Measurements from ENCODE around the gene TMEM11.
"Not testable (repeated sequence)": the region's sequence is repeated elsewhere in the genome, so short reads cannot be mapped to it uniquely, and the experiment has no call there.

The TMEM11 gene

DNA sequence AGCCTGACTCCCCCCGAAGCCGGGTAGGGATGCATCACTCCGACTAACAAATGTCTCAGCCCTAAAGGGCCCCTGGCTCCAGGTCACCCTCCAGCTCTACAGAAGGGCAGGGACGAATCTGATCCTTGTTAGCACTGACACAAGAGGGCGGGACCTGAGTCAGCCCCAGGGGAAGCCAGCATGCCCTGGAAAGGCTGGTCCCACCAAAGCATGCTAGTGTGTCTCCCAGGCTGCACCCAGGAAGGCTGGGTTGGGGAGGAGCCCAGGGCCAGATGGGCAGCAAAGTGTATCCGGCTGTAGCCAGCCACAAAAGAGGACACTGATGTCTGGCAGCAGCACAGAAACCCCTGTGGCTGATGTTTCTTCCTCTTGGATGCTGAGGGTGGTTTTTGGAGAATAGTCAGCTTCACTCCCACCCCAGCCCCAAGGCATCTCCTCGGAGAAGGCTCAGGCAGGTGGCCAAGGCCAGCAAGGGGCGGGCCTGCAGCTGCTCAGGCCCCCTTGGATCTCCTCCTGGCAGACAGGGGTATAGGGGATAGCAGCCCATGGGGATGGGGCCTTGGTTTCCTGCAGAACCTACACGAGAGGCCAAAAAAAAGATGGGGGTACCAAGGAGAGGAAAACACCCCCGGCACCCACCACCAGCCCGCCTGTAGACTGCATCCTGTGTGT is 28.2 kb upstream of the TMEM11 start:
- no peak for DNase-seq (ENCODE audit: low read depth in 3 of 3)

DNA sequence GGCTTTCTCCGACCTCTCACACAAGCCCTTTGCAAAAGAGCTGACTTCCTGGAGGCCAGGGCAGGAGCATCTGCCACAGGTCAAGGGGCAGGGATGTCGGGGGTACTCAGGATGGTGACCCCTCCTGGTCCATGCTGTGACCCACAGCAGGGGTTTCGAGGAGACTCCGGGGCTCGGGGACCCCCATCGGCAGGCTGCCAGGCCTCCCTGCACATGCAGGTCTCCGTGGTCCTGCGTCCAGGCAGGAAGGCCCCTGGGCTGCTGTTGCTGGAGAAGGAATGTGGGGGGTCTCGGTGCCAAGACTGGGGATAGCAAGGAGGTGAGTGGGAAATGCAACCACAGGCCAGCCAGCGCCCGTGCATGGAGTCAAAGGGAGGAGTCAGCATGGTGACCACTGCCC is 27.6 kb upstream of the TMEM11 start:
- DNase-seq (ENCODE audit: low read depth in 3 of 3): no peak

DNA sequence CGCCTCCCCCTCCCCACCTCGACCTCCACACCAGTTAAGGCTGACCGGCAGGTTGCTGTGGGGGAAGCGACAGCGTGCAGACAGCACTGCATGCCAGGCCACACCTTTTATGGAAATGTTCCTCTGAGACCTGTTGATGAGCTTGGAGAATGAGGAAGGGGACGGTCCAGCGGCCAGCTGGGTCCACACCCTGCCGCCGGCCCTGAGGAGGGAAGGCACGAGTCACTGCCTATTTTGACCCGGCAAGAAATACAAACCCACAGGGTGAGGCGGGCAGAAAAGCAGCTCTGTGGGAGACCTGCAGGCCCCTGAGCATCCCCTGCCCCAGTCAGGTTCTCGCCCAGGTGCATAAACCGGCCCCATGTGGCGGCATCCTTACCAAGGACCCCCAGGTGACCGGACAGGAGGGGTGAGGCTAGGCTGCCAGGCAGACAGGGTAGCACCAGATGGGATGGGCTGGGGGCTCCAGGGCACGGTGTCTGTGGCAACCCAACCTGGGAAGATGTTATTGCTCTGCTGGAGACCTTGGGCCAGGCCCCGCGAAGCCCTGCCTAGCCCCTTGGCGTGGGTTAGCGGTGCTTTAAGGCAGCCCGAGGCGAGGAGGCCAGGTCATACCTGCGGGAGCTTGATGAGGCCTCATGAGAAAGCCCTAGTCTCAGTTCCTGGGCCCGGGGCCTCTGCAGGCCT is 26.6 kb upstream of the TMEM11 start:
- no peak for DNase-seq (ENCODE audit: low read depth in 3 of 3)

DNA sequence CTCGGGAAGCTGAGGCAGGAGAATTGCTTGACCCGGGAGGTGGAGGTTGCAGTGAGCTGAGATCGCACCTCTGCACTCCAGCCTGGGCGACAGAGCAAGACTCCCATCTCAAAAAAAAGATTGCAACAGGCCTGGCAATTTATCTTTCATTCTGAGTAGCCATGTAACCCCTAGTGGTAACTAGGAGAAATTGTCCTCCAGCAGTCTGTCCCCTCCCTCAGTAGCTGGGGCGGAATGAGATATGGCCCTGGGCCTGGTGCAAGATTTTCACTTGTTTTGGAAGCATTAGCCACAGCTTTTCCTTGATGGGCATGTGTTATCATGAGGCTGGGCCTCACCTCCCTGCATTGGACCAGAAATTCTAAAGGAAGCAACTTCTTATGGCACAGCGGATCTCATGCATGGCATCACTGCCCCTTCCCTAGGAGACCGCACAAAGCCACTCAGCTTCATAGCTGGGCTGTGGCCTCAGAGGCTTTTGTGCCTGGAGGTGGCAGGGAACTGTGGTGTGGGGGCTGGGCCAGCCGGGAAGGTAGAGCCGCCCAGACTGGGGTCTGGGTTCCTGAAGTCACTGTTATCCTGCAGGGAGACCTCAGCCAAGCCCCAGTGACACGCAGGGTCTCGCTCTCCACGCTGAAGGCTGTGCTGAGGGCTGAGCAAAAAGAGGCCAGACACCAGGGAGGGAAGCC is 25.9 kb upstream of the TMEM11 start:
- DNase-seq (ENCODE audit: low read depth in 3 of 3): no peak

DNA sequence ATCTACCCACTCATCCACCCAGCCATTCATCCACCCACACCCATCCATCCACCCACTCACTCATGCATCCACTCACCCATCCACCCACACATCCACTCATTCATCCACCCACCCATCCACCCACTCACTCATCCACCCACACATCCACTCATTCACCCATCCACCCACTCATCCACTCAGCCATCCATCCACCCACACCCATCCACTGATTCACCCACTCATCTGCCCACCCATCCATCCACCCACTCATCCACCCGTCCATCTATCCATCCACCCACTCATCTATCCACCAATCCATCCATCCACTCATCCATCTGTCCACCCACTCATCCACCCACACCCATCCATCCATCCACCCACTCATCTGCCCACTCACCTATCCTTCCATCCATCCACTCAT is 22.0 kb upstream of the TMEM11 start:
- DNase-seq (ENCODE audit: low read depth in 3 of 3): no peak

DNA sequence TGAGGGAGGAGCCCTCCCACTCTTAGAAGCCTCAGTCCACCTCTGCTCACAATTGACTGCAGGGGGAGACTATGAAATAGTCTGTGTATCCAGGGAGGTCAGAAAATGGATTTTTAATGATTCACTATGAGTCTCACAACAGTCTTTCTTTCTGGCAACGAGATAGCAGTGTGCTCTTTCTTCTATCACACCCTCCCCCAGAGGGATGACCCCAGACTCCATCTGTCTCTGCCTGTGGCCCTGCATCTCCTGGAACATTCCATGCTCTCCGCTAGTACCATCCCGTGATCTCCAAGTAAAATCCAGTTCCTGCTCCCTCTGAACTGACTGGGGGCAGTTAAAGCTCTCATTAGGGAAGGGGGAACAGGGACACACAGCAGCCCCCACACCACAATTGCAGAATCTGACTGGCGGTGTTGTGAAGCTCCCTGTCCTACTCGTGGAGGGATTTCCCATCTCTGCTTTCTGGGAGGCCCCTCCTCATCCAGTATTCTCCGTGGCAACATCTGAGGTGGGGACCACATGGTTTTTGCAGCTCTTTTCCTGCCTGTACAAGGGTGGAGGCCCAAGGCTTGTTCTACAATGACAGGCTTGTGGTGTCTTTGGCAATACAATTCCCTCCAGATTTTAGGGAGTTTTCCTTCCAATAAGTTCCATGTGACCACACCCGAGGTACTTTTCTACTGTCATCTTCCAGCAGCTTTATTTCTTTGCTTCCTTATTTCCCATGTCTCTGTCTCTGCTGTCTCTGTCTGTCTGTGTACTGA is 19.8 kb upstream of the TMEM11 start:
- no peak for DNase-seq (ENCODE audit: low read depth in 3 of 3)

DNA sequence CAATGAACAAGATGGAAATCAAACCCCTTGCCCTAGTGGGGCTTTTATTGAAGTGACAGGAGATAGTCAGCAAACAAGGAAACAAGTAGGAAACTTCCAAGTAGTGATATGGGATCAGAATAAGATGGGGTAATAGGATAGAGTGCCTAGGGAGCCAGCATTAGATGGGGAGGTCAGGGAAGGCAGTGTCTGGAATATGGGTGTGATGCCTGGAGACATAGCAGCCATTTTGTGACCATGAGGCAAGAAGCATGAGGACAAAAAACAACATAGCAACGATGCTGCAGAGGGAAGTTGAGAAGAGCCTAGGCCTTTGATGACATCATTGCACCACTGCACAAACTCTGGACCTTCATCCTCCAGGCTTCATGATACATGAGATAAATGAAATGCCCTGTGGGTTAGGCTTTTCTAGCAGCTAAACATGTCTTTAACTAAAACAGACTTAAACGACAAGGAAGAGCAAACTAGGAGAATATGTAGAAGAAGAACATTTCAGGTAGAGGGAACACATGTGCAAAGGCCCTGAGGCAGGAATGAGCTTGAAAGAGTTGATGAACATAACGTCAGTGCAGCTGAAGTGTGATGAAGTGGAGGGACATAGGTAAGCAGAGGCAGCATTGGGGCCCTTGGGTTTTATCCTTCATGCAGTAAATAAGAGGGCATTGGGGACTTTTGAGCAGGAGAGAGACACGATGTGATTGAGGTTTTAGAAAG is 18.2 kb upstream of the TMEM11 start:
- DNase-seq (ENCODE audit: low read depth in 3 of 3): no peak

DNA sequence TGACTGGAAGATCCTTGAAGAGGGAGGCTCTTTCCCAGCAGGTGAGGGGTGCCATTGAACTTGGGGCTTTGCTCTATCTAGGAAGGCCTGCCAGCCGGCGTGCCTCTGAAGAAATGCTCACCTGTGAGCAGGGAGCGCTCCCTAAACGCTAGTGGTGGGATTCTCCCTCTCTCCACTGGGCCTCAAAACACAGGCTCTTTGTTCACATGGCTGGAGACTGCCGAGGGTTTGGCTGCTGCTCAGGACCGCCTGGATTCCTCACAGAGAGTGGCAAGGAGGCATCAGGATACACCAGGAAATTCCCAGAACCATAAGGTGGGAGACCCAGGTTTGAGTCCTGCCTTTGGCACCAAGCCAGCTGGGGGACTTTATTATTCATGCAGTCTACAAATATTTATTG is 17.6 kb upstream of the TMEM11 start:
- no peak for DNase-seq (ENCODE audit: low read depth in 3 of 3)

DNA sequence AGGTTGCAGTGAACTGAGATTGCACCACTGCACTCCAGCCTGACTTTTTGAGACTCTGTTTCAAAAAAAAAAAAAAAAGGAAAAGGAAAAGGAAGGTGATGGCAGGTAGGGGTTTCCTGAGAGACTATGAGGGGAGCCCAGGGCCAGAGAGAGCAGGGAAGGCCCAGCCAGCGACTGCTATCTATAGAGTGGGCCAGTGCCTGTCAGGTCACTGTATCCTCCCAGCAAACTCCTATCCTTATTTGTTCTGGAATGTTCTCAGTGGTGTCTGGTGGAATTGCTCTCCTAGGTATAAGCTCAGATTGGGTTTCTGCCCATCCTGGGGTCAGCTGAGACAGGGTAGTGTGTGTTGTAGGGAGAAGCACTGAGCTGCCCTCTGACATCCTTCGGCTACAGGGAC is 14.9 kb upstream of the TMEM11 start:
- DNase-seq (ENCODE audit: low read depth in 3 of 3): no peak

DNA sequence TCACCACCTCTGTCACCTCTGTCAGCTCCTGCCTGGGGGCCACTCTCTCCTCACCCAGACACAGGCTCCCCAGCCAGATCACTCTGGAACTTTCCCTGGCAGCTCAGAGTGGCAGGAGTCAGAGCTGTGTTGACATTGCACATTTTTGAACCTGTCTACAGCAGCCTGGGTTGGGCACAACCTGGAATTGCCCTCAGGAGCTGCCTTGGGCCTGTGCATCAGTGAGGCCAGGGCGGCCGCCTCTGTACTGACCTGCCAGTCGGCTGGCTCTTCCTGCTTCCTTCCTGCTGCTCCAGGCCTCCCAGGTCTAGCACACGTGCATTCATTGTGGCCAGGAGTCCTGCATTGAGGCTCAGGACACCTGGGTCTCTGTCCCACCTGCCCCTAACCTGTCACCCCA is 14.2 kb upstream of the TMEM11 start:
- no peak for DNase-seq (ENCODE audit: low read depth in 3 of 3)

DNA sequence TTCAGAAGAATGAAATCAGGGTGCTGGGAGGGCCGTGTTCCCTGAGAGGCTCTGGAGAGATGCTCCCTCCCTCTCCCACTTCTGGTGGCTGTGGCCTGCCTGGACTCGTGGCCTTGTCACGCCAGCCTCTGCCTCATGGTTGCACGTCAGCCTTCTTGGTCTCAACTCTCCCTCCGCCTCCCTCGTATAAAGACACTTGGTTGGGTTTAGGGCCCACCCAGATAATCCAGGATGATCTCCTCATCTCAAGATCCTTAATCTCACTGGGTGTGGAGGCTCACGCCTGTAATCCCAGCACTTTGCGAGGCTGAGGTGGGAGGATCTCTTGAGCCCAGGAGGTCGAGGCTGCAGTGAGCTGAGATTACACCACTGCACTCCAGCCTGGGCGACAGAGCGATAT is 13.3 kb upstream of the TMEM11 start:
- not testable (repeated sequence) for DNase-seq (ENCODE audit: low read depth in 3 of 3)

DNA sequence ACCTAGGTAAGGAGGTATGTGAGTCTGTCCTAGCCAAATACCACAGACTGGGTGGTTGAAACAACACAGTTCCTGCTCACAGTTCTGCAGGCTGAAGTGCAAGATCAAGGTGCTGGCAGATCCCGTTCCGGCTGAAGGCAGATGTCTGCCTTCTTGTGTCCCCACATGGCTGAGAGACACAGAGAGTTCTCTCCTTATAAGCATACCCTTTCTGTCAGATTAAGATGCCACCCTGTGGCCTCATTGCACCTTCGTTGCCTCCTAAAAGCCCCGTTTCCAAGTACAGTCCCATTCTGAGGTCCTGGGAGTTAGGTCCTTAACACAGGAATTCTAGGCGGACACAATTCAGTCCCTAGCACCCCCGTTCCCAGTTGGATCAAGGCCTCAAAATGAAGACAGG is 9.1 kb upstream of the TMEM11 start:
- no peak for DNase-seq (ENCODE audit: low read depth in 3 of 3)

DNA sequence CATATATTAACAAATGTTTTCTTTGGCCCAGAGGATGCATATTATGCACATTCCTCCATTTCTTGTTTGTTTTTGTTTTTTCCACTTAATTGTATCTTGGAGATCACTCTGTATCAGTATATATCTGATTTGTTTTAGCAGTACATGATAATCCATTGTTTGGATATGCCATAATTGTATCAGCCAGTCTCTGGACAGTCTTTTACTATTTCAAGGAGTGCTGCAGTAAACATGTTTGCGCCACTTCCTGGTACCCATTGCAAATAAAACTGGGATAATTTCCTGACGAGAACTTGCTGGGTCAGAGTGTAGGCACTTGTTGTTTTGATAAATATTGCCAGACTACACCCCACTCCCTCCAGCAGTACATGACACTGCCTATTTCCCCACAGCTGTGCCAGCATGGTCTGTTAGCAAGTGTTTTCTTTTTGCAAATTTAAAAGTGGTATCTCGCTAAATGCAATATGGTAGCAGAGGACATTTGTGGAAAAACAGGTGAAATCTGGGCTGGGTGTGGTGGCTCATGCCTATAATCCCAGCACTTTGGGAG is 4.9 kb upstream of the TMEM11 start:
- DNase-seq (ENCODE audit: low read depth in 3 of 3): no peak

DNA sequence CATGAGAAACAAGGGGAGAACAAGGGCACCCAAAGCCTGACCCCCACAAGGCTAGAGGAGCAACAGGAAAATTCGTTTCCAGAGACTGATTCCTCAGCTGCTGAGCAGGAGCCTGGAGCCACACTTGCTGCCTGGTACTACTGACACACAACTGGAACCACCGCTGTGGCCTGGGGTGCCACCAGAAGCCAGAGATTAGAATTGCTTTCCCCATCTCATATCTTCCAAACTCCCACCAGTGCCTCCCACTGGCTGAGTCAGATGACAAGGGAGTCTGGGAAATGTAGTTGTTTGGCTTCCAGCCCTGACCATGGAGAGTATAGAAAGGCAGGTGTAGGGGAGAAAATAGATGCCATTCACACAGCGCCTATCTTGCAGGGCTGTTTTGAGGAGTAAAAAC is 4.1 kb upstream of the TMEM11 start:
- peak in 2 of 3 experiments; percentile 23 to 33 for DNase-seq (ENCODE audit: low read depth in 3 of 3)

DNA sequence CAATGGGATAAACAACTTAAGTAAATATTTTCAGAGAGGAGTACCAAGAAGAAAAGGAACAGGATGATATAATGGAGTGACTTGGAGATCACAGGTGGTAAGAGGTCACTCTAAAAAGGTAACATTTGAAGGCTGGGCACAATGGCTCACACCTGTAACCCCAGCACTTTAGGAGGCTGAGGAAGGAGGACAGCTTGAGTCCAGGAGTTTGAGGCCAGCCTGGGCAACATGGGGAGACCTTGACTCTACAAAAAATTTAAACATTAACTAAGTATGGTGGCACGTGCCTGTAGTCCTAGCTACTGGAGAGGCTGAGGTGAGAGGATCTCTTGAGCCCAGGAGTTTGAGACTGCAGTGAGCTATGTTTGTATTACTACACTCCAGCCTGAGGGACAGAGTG is 3.4 kb upstream of the TMEM11 start:
- DNase-seq (ENCODE audit: low read depth in 3 of 3): no peak

DNA sequence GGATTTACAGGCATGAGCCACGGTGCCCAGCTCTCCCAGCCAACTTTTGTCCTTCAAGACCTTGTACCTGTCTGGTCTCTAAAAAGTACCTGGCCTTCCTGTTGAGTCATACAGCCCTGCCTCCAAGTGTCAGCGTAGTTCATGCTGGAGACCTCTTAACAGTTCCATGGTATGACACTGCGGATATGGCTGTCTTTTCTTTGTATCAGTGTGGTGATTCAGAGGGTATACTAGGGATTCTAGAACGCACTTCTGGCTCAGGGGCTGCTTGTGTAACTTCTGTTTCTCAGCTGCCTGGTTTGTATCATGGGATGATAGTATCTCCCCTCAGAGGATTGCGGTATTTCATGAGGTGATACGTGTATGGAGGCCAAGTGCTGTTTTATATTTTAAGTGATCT is 2.0 kb upstream of the TMEM11 start:
- no peak for DNase-seq (ENCODE audit: low read depth in 3 of 3)

DNA sequence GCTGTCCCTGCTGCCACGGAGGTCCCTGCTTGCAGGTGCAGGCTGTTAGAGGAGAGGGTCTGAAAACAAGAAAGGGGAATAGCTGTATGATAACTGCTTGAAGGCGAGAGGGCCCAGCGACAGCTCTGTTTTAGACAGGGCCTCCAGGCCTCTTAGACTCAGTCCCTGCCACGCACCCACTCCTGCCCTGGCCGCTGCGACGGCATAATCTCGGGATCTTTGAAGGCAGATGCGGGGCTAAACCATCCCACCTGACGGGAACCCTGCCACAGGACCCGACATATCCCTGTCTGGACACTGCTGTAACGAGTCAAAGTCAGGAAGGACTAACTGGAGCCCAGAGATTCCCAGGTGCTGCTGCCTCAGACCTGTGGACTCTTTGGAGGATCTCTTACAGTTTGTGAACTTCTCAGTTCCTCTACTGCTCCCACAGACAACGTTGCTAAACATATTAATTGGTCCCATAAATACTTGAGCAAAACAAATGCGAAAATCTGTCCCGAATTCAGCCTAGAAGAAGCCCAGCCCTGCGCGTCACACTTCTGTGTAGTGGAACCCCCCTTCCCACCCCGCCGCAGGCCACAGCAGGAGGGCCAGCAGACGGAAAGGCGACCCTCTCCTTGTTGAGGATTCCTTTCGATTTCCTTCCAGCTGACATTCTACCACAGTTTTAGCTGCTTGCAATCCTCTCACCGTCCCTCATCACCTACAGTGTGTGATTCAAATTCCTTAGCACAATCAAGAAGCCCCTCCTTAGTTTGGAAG is 998 bp upstream of the TMEM11 start:
- no peak for DNase-seq (ENCODE audit: low read depth in 3 of 3)

DNA sequence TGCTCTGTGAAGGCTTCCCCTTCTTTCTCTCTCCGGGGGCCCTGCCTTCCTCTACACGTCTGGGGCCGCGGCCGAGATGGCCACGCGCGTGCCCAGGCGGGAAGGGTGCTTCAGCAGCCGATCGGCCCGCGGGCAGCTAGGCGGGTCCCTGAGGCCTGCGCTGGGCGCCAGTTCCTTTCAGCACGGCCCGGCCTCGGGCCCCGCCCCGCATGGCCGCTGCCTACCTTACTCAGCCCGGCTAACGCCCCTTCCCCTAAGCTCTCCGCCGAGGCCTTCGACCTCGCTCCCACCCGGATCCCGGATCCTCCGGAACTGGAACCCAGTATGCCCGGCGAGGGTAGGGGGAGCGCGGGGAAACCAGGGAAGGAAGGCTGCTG is 335 bp downstream of the TMEM11 start:
- peak in 2 of 3 experiments; percentile 8 to 30 for DNase-seq (ENCODE audit: low read depth in 3 of 3)

DNA sequence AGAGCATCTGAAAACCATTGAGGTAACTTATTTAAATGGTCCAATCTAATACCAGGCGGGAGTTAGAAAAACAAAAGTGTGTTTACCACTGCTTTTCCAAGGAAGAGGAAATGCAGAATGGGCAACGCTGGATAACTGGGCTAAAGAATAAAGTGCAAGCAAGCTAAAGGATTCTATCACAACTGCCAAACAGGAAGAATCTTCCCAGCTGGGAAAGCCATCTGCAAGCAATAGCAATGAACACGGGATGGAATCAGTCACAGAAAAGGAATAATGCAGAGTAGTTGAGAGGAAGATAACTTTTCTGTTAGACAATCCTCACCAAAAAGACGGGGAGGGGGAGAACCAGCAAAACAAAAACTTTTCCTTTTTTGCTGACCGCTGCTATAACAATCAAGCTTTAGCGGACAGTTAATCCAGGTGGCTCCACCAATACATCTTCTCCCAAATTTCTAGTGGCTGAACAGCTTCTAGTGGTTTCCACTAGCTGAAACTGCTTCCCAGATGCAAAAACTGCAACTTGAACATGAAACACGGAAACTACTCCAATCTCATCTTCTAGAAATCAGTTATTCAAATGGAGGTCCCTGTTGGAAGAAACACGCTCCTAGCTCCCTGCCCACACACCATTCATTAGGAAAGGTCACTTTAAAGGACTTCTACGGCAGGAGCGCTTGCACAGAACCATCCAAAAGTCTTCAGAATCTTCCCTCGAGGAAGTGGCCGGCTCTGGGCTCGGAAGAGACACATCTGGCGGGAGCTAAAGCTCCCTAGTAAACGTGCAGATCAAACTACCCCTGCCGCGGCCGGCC is 929 bp downstream of the TMEM11 start:
- no peak for DNase-seq (ENCODE audit: low read depth in 3 of 3)

All from stimulated activated CD4-positive, alpha-beta T cell treated with anti-CD3 and anti-CD28 coated beads, TNF-alpha, amount 100 ng/mL, for 24 hours (primary cell).